HG03457 (cell line): Measurements from ENCODE around the gene IMPDH1.

ENCODE experiments used
- ATAC-seq: cut with Tn5 transposase; IDR thresholded peaks from one replicate; pipeline ENCODE4 v1.9.1; 2021; ENCODE audit warnings: moderate number of reproducible peaks; ENCODE audit not compliant: unreplicated experiment

IMPDH1 gene

DNA sequence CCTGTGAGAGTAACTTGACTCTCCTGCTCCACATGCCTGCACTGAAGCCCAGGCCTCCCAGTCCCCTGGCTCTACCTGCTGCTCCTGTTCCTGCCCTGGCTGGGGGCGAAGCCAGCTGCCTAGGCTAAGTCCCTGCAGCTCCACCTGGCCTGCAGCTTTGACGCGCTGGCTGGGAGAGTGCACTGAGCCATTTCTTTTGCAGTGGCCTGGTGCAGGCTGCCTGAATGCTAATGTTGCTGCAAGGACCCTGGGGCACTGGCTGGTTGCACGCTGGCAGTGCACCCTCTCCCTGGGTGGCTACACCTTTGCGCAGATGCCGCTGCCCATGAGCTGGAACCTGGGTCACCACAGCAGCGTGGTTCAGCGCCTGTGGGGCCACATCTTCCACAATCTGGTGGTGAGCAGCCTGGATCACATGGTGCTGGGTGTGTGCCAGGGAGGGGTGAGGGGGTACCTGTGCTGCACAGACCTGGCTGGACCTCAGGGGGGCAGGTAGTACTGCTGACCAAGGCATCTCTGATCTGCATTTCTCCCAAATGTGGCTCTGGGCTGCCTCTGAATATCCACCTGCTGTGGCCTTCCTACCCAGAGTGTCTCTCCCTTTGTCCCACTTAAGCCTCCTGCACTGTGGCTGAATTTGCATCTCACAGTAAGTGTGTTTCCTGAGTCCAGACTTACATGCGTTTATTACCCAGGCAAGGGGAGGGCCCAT is 20.0 kb downstream of the IMPDH1 start:
- ATAC-seq, result no peak

GRCh38 chr7:128389085-128389617 is 20.6 kb downstream of the IMPDH1 start:
- no peak for ATAC-seq

GRCh38 chr7:128388145-128388485 is 21.7 kb downstream of the IMPDH1 start:
- ATAC-seq, result no peak

DNA sequence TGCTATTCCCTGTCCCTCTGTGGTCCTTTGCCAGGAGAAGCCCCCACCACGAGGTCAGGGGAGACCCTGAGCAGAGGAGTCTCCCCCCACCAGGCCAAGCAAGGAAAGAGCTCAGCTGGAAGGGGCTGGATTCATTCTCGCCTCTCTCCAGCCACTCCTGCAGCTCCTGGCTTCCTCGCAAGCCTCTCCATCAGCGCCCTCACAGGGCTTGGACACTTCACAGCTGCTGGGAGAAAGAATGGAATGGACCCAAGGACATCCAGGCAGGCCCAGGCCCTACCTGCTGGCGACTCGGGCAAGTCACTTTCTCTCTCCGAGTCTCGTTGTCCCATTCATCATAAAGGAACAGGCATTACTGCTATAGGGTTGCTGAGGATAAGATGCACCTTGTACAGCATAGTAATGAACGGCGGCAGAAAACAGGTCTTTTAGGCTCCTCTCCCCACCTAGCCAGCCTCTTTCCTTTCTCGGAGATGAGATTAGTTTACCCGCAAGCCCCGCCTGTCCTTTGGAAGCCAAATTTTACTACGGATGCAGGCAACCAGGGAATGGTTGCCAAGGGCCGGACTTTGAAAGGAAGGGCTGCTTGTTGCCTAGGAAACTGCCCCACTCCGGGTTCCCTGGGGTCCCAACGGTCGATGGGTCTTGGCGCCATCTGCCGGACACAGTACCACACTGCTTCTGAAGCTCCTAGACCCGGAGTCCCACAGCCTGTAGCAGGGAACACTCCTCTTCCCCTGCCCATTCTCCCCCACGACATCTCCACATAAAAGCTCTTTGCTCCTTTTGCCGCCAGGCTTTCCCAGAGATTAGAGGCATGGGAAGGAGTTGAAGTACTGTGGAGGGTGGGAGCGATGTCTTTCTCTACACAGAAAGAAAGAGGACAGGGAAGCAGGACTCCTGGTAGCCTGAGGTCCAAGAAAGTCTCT is 22.3 kb downstream of the IMPDH1 start:
- ATAC-seq, result no peak

DNA sequence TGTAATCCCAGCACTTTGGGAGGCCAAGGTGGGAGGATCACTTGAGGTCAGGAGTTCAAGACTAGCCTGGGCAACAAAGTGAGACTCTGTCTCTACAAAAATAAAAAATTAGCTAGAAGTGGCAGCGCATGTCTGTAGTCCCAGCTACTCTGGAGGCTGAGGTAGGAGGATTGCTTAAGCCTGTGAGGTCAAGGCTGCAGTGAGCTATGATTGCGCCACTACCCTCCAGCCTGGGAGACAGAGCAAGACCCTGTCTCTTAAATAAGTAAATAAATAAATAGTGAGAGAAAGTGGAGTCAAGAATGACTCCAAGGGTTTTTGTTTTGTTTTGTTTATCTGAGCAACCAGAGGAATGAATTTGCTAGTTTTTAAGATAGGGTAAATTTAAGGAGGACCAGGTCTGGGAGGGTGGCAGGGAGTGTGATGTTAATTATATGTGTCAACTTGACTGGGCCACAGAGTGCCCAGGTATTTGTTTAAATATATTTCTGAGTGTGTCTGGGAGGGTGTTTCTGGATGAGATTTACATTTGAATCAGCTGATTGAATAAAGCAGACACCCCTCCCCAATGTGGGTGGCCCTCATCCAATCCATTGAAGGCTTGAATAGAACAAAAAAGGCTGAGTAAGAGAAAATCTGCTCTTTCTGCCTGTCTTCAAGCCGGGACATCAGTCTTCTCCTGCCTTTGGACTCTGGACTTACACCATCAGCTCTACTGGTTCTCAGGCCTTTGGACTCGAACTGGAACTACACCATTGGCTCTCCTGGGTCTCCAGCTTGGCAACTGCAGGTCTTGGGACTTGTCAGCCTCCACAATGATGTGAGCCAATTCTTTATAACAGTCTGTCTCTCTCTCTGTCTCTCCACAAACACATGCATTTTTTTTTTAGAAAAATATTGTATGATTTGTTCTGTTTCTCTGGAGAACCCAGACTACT is 23.5 kb downstream of the IMPDH1 start:
- no peak for ATAC-seq

GRCh38 chr7:128384726-128385125 is 25.1 kb downstream of the IMPDH1 start:
- no peak for ATAC-seq

DNA sequence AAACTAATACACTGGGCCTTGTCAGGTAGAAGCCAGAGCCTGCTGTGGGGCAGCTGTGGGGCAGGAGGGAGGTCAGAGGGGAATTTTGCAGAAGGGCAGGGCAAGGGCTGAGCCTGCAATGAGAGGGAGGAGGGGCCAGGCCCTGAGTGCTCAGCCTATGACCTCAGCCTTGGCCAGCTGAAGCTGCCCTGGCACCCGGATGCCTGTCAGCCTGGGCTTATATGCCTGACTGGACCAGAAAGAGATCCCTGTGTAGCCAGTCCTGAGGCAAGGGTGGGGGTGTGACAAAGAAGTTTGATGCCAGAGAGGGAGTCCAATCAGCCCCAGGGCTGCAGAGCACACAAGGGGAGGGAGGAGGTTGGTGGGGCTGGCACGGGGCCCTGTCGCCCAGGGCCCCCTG is 26.0 kb downstream of the IMPDH1 start:
- ATAC-seq, result no peak

DNA sequence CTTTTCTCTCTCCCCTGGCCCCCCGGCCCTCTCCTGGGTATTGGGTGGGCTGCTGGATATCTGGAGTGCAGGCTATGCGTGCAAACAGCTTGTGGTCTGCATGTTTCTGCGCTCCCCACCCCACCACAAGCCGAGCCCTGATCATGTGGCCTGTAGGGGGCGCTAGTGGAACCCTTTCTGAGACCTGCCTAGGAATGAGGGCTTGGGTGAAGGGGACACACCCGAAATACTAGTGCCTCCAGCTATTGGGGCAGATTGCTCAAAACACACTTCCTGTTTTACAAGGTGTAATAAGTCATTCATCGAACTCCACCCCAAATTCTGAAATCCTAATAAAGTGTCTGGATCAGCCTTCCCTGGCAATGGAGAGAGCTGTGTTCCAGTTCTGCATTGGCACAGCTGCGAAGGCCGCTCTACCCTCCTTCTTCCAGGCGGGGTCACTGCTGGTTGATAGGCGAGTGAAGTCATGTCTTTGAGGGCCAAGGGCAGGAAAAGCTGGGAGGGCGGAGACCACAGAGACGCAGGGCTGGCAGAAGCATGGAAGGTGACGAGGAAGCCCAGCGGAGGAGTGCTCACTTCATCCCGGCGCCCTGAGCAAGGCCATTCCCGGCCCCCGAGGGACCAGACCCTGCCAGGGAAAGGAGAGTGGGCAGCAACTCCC is 28.5 kb downstream of the IMPDH1 start:
- ATAC-seq, result no peak

GRCh38 chr7:128380483-128381106 is 29.2 kb downstream of the IMPDH1 start:
- ATAC-seq, result no peak

- ATAC-seq, result no peak
Observed at GRCh38 chr7:128379900-128380479, 29.8 kb downstream of the IMPDH1 start.

DNA sequence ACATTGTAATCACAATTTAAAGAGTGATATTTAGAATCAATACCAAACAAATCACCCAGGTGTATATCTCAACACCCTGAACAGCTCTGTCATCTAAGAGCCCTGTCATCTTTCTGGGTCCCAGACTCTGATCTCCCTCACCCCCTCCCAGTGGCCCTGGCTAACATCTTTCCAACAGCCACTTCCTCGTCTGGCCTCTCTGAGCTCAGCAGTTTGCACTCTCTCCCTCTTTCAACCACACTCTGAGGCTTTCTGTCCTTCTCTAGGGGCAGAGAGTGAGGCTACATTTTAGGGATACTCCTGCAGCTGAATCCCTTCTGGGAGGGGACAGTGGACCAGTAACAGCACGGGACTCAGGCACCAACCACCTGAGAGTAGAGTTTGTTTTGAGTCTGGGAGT is 31.1 kb downstream of the IMPDH1 start:
- ATAC-seq, result no peak

- no peak for ATAC-seq
Observed at GRCh38 chr7:128376077-128376476, 33.7 kb downstream of the IMPDH1 start.

DNA sequence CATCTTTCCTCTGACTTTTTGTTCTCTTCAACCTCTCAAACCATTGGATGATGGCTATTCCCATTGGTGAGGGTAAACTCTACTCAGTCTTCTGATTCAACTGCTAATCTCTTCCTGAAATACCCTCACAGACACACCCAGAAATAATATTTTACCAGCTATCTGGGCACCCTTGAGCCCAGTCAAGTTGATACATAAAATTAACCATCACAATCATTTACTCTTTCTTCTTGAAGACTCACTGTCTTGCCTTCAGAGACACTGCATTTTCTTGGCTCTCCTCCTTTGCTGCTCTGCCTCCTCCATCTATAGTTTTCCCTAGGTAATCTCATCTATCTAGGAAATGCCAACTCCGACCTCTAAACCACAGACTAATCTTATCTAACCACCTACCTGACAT is 35.7 kb downstream of the IMPDH1 start:
- no peak for ATAC-seq

DNA sequence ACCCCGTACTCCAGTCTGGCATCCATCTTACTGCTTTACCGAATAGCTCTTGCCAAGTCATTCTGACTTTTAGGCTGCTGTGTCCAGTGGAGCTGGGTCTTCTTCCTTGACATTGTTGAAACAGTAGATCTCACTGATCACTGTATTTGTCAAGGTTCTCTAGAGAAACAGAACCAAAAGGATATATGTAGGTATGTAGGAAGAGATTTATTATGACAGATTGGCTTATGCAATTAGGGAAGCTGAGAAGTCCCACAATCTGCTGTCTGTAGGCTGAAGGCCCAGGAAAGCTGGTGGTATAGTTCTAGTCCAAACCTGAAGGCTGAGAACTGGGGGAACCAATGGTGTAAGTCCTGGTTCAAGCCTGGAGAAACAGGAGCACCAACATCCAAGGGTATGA is 36.2 kb downstream of the IMPDH1 start:
- ATAC-seq, result no peak

DNA sequence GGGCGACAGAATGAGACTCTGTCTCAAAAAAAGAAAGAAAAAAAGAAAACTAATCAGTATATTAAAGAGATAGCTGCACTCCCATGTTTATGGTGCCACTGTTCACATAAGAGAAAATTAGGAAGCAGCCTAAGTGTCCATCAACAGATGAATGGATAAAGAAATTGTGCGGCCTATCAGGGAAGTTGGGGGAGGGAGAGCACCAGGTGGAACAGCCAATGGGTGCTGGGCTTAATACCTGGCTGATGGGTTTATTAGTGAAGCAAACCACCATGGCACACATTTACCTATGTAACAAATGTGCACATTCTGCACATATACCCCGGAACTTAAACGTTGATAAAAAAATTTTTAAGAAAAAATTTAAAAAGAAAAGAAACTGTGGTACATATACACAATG is 39.3 kb downstream of the IMPDH1 start:
- no peak for ATAC-seq

DNA sequence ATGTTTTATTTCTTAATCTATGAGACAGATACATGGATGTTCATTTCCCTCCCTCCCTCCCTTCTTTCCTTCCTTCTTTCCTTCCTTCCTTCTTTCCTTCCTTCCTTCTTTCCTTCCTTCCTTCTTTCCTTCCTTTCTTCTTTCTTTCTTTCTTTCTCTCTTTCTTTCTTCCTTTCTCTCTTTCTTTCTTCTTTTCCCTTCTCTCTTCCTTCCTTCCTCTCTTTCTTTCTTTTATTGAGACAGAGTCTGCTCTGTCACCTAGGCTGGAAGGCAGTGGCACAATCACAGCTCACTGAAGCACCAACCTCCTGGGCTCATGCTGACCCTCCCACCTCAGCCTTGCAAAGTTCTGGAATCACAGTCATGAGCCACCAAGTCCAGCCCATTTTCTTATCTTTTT is 42.8 kb downstream of the IMPDH1 start:
- ATAC-seq, result no peak

GRCh38 chr7:128366300-128366699 is 43.5 kb downstream of the IMPDH1 start:
- ATAC-seq, result no peak

DNA sequence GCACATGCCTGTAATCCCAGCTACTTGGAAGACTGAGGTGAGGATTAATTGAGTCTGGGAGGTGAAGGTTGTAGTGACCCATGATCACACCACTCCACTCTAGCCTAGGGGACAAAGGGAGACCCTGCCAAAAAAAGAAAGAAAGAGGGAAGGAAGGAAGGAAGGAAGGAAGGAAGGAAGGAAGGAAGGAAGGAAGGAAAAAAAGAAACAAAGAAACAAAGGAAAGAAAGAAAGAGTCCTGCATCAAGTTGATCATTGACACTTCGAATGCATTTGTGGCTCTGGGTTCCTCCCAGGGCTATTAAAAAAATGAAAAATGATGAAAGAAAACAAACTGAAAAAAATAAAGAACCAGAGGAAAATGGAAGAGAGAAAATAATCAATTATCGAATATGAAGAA is 44.4 kb downstream of the IMPDH1 start:
- no peak for ATAC-seq

GRCh38 chr7:128364166-128364870 is 45.5 kb downstream of the IMPDH1 start:
- ATAC-seq, result no peak
